Eye (tissue), 1 donor: ENCODE measurements around the gene CRTC2.
"Not testable (repeated sequence)": the region's sequence is repeated elsewhere in the genome, so short reads cannot be mapped to it uniquely, and the experiment has no call there.

Source experiments
- DNase-seq: peaks from one replicate; pipeline ENCODE4 v3.0.0-alpha.2; 2015

Gene CRTC2

DNA sequence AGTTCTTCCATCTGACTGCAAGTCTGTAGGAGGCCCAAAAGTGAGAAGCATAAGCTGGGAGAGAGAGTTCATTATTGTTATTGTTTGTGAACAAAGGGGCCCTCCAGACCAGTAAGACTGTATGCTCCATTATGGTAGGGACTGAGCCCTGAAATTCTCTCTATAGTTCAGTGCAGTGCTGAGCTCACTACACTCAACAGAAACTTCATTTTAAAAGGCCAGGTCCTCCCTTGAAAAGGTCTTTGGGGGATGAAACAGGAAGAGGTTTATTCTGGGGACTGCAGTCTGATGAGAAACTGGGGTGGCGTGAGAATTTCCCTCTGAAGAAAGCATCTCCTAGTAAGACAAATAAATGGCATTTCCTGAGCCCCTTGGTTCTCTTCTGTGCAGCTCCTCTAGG lies 30.2 kb downstream of the CRTC2 start:
- no peak for DNase-seq

DNA sequence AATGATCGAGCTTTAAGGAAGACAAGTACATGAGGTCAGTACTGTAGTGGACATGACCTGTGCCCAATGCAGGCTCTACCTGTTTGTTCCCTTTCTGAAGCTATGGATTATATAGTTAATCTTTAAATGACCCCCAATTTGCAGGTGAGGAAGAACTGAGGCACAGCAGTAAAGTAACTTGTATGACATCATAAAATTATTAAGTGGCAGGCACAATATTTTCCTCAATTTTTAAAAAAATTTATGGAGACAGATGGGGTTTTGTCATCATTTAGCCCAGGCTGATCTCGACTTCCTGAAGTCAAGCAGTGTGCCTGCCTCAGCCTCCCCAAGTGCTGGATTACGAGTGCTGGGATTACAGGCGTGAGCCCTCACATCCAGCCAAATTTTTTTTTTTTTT lies 32.0 kb downstream of the CRTC2 start:
- DNase-seq = no peak

DNA sequence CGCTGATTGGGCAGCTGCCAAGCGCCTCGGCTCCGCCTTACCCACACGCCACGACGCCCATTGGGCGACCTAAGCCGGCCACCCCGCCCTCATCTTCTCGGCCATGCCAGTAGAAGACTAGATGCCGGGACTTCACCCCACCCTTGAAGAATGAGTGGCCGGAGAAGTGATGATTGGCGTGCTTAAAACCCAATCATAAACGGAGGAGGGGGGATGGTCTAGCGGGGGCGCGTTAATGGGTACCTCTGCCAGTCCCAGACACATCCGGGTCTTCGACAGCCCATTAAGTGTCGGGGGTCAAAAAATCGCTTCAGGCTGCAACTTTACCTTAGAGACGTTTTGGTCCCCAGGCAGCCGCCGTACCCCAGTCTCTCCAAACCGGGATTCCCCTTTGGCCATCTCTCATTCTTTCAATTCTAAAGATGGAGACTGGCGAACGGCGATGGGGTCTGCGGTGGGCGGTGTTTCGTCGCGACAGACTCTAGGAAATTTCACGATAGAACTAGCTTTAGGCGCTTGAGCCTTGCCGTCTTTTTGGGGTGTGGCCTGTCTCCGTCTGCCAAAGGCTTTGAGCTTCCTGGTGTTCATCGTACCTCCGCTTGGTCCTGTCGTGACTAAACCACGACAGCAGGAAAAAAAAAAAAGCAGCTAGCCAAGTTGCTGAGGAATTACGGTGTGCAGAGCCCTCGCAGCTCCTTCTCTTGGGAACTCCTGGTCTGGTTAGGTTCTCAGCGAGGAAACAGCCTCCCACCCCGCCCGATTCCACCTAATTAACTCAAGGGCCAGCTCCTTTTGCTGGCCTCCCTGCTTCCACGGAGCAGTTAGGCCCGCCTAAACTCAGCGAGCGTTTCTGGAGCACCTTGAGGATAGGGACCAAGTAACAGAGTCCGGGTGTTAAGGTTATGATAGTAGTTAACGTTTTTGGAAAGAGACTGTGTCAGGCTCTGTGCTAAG lies 35.2 kb downstream of the CRTC2 start, which contains the start of gene GATAD2B:
GATAD2B (minus strand) TSS at position 1 of the 954 bp plus-strand sequence. CDS start 94,625 bp downstream, outside the sequence.
- DNase-seq = peak; percentile 100

DNA sequence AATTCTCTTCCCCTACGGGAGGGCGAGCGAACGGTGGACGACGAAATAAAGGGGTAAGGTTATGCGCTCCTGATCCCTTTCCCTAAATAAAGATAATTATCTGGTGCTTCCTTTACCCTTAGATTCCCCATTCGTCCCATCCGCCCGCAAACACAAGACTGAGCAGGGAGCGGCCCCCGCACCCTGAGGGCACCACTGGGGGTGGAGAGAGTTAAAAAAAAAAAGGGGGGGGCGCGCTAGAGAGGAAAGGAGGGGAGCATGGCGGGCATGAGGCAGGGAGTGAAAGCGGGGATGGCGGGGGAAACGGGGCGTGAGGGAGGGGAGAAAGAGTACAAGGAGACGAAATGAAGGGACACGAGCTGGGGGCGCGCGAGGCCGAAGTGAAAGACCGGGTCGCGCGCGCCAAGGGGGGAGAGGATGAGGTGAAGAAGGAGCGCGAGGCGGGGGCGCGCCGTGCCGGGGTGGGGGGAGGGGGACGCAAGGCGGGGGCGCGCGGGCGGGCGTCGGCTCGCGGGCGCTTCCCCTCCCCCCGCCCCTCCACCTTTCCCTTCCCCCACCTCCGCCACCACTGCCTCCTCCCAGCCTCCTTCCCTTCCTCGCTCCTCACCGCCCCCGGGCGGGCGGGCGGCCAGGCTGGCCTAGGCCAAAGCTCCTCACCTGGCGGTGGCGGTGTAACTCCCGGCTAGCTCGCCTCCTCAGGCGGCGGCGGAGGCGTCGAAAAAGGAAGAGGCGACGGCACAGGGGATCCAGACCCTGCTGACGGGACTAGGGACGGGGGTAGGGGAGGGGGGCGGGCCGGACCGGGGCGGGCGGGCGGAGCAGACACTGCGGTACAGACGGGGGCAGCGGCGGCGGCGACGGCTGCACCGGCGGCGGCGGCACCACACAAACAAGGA lies 36.1 kb downstream of the CRTC2 start:
- DNase-seq = no peak

DNA sequence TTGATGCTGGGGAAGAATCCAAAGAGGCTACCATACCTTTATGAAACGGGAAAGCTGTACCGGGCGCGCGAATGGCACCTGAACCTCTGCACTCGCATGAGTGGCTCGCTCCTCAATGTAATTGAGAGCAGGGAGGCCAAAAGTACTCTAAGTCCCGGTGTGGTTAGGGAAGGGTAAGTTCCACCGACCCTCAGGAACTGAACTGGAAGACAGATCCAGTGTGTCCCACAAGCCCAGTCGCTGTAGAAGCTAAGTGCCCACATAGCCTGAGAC lies 36.7 kb downstream of the CRTC2 start:
- no peak for DNase-seq

DNA sequence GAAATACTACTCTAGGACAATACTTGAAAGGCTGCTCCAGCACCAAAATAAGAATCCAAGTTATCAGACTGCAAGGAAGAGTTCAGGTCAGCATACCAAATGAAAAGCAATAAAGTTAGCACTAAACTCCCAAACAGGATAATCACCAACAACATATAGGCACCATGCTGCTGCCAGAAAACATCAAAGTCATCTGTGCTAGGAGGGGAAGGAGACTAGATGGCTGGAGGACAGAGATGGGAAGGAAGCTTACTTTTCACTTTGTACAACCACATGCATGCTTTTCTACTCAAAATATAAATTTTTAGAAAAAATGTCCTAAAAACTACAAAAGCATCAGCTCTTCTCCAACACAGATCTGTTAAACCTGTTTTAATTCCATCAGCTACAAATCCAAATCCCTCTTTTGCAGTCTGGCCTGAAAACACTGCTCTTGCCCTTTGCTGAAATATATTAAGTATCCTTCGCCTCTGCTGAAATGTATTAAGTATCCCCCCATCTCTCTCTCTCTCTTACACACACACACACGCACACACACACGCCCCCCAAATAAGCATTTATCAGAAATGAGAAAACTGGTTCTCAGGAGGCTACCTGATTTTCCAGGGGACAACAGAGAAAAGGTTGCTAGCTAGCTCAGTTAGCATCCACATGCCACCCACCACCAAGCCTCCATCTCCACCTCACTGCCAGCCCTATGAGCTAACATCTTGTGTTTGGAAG lies 37.2 kb downstream of the CRTC2 start:
- DNase-seq = no peak

DNA sequence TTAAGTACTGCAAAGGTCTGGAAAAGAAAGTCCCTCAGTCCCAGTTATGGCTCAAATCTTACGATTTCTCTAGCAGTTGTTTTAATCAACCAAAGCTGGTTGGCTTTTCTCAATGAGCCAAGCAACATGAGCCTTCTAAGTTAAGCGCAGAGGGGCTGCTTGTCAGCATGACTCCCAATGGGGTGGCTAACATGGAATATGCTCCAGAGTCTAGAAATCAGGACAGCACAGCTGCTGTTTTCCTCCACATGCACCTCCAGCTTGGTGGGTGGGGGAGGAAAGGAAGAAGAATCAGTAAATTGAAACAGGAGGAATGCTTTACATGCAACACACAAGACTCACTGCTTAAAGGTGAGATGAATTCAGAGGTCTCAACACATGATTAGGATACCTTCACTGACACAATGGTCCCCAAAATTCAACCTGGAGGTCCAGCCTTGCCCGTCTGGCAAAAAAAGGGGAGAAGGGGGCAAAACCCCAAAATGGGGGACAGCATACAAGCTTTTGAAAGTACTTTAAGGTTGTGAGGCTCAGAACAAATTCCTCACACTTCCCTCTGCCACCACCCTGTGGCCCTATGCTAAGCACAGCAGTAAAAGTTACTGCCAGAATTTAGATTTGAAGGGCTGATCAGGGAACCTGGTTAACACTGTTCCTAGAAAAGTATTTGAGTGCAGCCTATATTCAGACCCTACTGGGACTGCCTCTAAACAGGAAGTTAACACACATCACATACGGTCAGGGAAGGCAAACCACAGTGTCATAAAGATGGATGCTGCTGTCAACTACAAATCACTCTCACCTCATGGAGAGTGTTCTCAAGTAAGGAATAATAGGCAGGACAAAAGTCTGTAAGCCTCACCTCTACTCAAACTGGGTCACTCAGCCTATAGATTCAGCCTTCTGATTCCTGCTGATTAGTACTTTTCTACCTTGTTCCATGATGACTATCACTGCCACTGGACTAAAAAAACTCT lies 38.2 kb downstream of the CRTC2 start:
- no peak for DNase-seq

DNA sequence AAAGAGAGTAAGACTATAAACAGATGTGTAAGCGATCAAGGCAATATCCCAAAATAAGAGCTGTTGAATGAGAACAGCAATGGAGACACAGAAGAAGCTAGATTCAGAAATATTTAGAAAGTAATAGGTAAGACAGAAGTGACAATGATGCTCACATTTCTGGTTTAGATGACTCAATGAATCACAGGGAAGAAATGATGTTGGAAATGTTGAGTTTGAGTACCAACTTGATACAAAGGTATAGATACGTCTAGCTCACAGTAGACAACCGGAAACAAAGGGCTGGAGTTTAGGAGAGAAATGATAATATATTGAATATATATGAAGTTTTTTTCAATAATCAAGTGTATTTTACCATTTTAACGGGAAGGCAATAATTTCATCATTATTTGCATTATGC lies 42.1 kb downstream of the CRTC2 start:
- DNase-seq = no peak

DNA sequence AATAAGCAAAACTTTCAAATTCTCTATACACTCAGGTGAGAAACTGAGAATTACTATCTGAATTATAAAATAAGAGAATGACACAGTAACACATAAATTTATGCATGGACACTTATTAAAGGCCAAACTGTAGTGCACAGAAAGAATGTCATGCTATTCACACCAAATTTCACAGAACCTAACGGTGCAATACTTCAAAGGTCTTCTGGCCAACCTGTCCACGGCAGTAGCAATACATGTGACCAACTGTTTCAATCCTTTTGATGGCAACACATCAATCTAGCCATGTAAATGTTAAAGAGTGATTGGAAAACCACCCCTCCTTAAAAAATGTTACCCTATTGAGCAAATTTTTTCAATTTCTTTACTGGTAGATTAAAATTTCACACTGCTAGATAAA lies 46.1 kb downstream of the CRTC2 start:
- no peak for DNase-seq

DNA sequence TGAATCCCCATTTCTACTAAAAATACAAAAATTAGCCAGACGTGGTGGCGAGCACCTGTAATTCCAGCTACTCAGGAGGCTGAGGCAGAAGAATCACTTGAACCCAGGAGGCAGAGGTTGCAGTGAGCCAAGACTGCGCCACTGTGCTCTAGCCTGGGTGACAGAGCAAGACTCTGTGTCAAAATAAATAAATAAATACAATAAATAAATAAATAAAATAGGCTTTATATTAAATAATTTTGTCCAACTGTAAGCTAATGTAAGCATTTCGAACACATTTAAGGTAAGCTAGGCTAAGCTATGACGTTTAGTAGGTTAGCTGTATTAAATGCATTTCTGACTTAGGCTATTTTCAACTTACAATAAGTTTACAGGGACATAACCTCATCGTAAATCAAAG lies 47.9 kb downstream of the CRTC2 start:
- not testable (repeated sequence) for DNase-seq

DNA sequence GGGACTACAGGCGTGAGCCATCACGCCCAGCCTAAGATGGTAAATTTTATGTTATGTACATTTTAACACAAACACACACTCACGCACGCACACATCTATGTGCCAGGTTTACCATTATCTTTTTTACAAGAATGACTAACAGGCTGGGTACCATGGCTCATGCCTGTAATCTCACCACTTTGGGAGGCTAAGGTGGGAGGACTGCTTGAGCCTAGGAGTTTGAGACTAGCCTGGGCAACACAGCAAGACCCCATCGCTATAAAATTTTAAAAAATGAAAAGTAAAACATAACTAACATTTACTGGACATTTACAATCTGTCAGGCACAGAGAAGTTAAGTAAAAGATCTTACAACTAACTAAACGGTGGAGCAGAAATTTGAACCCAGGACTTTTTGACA lies 50.3 kb downstream of the CRTC2 start:
- DNase-seq = no peak

DNA sequence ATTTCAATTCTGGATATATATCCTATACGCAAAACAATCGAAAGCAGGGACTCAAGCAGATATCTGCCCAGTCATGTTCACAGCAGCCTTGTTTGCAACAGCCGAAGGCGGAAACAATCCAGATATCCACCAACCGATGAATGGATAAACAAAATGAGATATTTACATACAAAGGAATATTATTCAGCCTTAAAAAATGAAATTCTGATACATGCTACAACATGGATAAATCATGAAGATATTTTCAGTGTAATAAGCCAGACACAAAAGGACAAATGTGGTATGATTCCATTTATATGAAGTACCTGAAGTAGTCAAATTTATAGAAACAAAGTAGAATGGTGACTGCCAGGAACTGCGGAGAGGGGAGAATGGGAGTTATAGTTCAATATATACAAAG lies 51.3 kb downstream of the CRTC2 start:
- DNase-seq = no peak

DNA sequence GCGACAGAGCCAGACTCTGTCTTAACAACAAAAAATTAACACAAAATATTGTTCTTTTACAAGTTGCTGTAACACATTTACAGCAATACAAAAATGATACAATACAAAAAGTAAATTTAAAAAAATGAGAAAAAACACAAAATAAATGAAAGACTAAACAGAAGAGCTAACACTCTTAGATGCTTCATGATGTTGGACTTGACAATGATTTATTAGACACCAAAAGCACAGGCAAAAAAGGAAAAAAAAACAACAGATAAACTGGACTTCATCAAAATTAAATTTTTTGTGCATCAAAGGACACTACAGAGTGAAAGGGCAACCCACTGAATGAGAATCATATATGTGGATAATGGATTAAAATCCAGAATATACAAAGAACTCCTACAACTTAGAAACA lies 52.0 kb downstream of the CRTC2 start:
- no peak for DNase-seq

DNA sequence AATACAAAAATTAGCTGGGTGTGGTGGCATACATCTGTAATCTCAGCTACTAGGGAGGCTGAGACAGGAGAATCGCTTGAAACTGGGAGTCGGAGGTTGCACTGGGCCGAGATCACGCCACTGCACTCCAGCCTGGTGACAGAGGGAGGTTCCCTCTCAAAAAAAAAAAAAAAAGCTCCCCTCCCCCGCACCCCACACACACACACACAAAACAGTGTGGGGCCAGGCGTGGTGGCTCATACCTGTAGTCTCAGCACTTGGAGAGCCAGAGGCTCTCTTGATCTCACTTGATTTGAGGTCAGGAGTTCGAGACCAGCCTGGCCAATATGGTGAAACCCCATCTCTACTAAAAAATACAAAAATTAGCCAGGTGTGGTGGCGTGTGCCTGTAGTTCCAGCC lies 52.5 kb downstream of the CRTC2 start:
- not testable (repeated sequence) for DNase-seq

DNA sequence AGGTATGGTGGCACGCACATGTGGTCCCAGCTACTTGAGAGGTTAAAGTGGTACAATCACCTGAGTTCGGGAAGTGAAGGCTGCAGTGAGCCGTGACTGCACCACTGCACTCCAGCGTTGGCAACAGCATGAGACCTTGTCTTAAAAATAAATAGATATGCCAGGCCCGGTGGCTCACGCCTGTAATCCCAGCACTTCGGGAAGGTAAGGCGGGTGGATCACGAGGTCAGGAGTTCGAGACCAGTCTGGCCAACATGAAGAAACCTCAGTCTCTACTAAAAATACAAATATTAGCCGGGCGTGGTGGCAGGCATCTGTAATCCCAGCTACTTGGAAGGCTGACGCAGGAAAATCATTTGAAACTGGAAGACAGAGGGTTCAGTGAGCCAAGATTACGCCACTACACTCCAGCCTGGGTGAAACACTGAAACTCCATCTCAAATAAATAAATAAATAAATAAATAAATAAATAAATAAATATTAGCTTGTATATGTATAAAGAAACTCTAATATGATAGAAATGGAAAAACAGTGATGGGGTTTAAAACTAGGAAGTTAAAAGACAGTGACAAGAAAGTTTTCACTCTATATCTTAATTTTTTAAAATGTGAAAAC lies 54.5 kb downstream of the CRTC2 start:
- no peak for DNase-seq

DNA sequence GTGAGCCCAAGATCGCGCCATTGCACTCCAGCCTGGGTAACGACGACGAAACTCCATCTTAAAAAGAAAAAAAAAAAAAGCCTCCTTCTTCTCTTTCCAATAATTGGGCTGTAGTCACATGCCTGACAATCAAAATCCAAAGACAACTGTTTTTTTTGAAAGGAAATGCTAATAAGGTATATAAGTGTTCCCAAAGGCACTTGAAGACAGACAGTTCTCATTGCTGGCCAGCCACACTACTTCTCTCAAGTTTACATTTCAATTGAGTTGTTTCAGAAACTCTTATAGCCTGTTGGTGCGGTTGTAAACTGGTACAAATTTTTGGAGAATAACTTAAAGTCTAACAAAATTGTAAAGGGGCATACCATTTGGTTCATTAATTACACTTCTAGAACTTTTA lies 58.9 kb downstream of the CRTC2 start:
- DNase-seq = no peak
